Panc1 (cell line): ENCODE data around the gene TMA7. TPM values are rescaled to one million over a fixed set of nuclear protein-coding genes. Genes with fewer than 3 reads are reported as not detected.

Source experiments
- ATAC-seq: fragments of 200-7000 bp; cut with Tn5 transposase; 2 replicates; pipeline ENCODE4 v1.9.1; 2020; ENCODE audit warnings: mild to moderate bottlenecking, moderate library complexity
- BruUV-seq: library from RNA; stranded (reverse); fragments of 400-500 nt; replicated peaks from 2 replicates; lab custom pipeline; 2021; lab: Mats Ljungman, UMichigan
- CTCF ChIA-PET: fragments of 300-600 bp; sonication (Branson Sonifier 250); formaldehyde crosslinking; loops from one replicate; lab custom pipeline; 2022; ENCODE audit warnings: antibody characterized with exemption; lab: Charles Lee
- POLR2A ChIA-PET: fragments of 300-600 bp; sonication (Branson Sonifier 250); formaldehyde crosslinking; loops from one replicate; lab custom pipeline; 2022; ENCODE audit warnings: antibody characterized with exemption; lab: Charles Lee
- DNase-seq: peaks from one replicate; pipeline ENCODE4 v3.0.0-alpha.2; 2010; ENCODE audit warnings: low read depth, low spot score
- H3K27ac ChIP-seq: 2 replicates; pipeline ENCODE4 v1.5.1; 2011; ENCODE audit warnings: mild to moderate bottlenecking, low read length, inconsistent platforms
- H3K27me3 ChIP-seq: fragments of 200-500 bp; sonication (Bioruptor generic); 2 replicates; pipeline ENCODE4 v1.6.0; 2014; ENCODE audit warnings: low read length, inconsistent platforms; ENCODE audit not compliant: control insufficient read depth, insufficient read depth
- H3K36me3 ChIP-seq: fragments of 200-500 bp; sonication (Bioruptor generic); 2 replicates; pipeline ENCODE4 v1.5.1; 2014; ENCODE audit warnings: inconsistent platforms, mild to moderate bottlenecking, low read length, moderate library complexity; ENCODE audit not compliant: control insufficient read depth, insufficient read depth
- H3K4me1 ChIP-seq: 2 replicates; pipeline ENCODE4 v1.5.1; 2011; ENCODE audit warnings: inconsistent platforms, mild to moderate bottlenecking, low read length, moderate library complexity; ENCODE audit not compliant: control insufficient read depth, insufficient read depth
- H3K4me3 ChIP-seq, 2 experiments: 2 replicates each; pipeline ENCODE4 v1.5.1; 2011 to 2012; ENCODE audit warnings: low read depth in 2 of 2, low read length in 2 of 2, mild to moderate bottlenecking in 2 of 2, inconsistent platforms in 1 of 2, moderate library complexity in 1 of 2
- H3K9me3 ChIP-seq: fragments of 200-500 bp; sonication (Bioruptor generic); 2 replicates; pipeline ENCODE4 v1.5.1; 2014; ENCODE audit warnings: low read depth, mild to moderate bottlenecking, inconsistent platforms, low read length, moderate library complexity; ENCODE audit not compliant: control insufficient read depth, insufficient read depth
- CTCF ChIP-seq: fragments of 450-650 bp; IDR thresholded peaks from 2 replicates; pipeline ENCODE4 v1.5.1; 2017; ENCODE audit warnings: mild to moderate bottlenecking
- POLR2AphosphoS5 ChIP-seq: IDR thresholded peaks from 2 replicates; pipeline ENCODE4 v1.6.1; 2012; ENCODE audit warnings: mild to moderate bottlenecking, low read depth, low read length, moderate library complexity
- SIN3A ChIP-seq: IDR thresholded peaks from 2 replicates; pipeline ENCODE4 v1.6.1; 2012; ENCODE audit warnings: low read depth, mild to moderate bottlenecking, low read length, moderate library complexity, borderline replicate concordance; ENCODE audit not compliant: insufficient read depth
- TCF7L2 ChIP-seq: IDR thresholded peaks from 2 replicates; pipeline ENCODE4 v1.6.1; 2011; ENCODE audit warnings: mild to moderate bottlenecking, low read depth, low read length, inconsistent platforms
- in situ Hi-C: cut with HindIII; loops from 2 replicates; pipeline ENCODE4 v1.10.0; 2016; ENCODE audit warnings: low sequenced_read_pairs, low pct_unique_long_range_greater_than_20kb
- intact Hi-C: fragments of 100-400 bp; cut with micrococcal nuclease; formaldehyde crosslinking; loops from one replicate; pipeline ENCODE4 v1.10.0; 2022; ENCODE audit not compliant: unreplicated experiment
- total RNA-seq: library from RNA; stranded (reverse); gene quantifications from one replicate; pipeline ENCODE4 v1.2.1, GENCODE V29; 2021; ENCODE audit not compliant: unreplicated experiment
- TF ChIP-seq, protein P1 (sequence below), 2 experiments: IDR thresholded peaks; 2 replicates each; pipeline ENCODE4 v1.6.1; 2011 to 2012; ENCODE audit warnings: low read depth in 2 of 2, control low read depth in 1 of 2, low read length in 1 of 2, mild to moderate bottlenecking in 1 of 2, moderate library complexity in 1 of 2; ENCODE audit not compliant: insufficient read depth in 1 of 2

TMA7 gene
- total RNA-seq, 1 experiment from 2014 or later: 175 TPM

DNA sequence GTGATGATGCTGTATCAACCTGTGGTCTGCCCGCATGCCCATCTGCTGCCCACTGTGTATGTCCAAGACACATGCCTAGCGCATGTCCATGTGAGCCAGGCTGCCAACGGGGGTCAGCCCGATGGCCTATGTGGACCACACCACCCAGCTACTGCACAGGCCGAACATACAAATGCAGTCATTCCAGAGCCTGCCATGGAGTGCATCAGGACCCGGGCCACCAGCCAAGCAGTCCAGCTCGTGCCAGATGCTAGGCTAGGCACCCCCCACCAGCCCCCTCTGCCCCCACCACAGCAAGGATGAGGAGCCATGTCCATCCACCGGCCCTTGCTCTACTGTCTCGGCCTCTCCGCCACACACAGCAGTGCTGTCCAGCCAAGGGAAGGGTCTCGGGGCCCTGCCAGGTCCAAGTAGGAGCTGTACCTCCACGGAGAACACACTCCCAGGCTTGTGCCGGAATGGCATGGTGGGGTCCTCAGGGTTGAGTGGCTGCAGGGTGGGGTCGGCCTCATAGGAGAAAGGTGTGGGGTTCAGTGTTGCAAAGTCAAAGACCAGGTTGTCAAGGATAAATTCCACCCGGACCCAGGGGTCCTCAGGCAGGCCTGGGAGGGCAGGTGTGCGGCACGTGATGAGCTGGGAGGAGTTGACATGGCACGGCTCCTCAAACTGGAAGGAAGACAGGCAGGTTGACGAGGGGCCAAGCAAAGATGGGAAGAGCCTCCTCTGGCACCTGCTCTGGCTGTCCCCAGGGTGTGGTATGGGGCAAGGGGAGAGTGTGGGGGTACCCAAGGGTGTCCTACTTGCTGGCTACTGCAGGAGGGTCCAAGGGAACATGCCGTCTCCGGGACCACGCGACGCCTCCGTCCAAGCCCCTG is 25.4 kb upstream of the TMA7 start:
- Histone ChIP-seq H3K27ac (no peak overlapping the region), H3K4me1 (no peaks in the 10 kb centered on the region), H3K9me3 (no peaks in the 10 kb centered on the region), H3K27me3 (no peaks in the 10 kb centered on the region), H3K4me3 (no peak overlapping the region), H3K36me3 (no peaks in the 10 kb centered on the region)
- TF ChIP-seq, protein P1, sequence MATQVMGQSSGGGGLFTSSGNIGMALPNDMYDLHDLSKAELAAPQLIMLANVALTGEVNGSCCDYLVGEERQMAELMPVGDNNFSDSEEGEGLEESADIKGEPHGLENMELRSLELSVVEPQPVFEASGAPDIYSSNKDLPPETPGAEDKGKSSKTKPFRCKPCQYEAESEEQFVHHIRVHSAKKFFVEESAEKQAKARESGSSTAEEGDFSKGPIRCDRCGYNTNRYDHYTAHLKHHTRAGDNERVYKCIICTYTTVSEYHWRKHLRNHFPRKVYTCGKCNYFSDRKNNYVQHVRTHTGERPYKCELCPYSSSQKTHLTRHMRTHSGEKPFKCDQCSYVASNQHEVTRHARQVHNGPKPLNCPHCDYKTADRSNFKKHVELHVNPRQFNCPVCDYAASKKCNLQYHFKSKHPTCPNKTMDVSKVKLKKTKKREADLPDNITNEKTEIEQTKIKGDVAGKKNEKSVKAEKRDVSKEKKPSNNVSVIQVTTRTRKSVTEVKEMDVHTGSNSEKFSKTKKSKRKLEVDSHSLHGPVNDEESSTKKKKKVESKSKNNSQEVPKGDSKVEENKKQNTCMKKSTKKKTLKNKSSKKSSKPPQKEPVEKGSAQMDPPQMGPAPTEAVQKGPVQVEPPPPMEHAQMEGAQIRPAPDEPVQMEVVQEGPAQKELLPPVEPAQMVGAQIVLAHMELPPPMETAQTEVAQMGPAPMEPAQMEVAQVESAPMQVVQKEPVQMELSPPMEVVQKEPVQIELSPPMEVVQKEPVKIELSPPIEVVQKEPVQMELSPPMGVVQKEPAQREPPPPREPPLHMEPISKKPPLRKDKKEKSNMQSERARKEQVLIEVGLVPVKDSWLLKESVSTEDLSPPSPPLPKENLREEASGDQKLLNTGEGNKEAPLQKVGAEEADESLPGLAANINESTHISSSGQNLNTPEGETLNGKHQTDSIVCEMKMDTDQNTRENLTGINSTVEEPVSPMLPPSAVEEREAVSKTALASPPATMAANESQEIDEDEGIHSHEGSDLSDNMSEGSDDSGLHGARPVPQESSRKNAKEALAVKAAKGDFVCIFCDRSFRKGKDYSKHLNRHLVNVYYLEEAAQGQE (IDR thresholded peaks at IDR 0.05; ENCODE audit: insufficient read depth in 1 of 2, low read depth in 2 of 2, low read length in 1 of 2): no peak
- TF ChIP-seq CTCF: no peak
- TF ChIP-seq TCF7L2: no peak
- no peak for TF ChIP-seq SIN3A
- no peak for TF ChIP-seq POLR2AphosphoS5
- no peak for DNase-seq
- no peak for ATAC-seq
- no TSS peak for BruUV-seq
- in situ Hi-C loops: no loop called here
- intact Hi-C loops: no loop called here
- ChIA-PET CTCF (interaction anchor here (0.6 to 0.7 kb wide), 2 partner anchors 14 to 59 kb away, joined by 3 read pairs; no protein-coding TSS in a partner anchor), POLR2A (no interaction called here)

DNA sequence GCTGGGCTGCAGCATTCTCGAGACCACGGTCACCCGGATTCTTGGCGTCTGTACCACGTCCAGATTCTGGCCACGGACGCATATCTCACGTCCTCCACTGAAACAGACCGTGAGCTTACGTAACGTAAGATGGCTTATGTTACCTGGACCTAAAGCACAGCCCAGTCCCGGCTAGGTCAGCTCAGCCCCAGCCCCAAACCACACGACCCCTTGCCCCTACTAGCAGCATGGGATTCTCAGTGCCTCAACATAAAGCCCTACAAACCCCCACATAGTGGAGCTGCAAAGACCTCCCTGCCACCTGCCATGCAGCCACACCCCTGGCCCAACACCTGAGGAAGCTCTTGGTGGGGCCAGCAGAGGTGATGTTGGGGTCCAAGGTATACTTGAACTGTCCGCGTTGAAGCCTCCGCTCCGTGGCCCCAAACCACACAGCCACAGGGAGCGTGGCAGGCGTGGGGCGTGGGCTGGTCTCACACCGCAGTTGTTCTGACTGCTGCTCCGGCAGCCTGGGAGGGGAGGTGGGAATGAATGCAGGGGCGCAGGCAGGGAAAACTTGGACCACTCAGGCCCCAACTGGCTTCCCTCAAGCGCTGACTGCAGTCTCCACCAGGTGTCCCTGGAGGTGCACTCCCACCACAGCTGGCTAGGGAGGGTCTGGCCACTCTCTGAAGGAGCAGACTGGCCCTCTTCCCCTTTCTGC is 24.7 kb upstream of the TMA7 start:
- DNase-seq (no peak), ATAC-seq (no peak)
- Histone ChIP-seq H3K9me3 (no peaks in the 10 kb centered on the region), H3K4me1 (no peaks in the 10 kb centered on the region), H3K27me3 (no peaks in the 10 kb centered on the region), H3K36me3 (no peaks in the 10 kb centered on the region), H3K4me3 (no peak overlapping the region), H3K27ac (no peak overlapping the region)
- BruUV-seq: no TSS peak
- intact Hi-C loops (no loop called here), in situ Hi-C loops (no loop called here)
- TF ChIP-seq, protein P1 (IDR thresholded peaks at IDR 0.05; ENCODE audit: insufficient read depth in 1 of 2, low read depth in 2 of 2, low read length in 1 of 2): no peak
- no peak for TF ChIP-seq POLR2AphosphoS5
- POLR2A ChIA-PET: no interaction called here
- CTCF ChIA-PET: no interaction called here
